GM12878 (cell line): ENCODE measurements around the gene E2F1. TPM values are rescaled to one million over a fixed set of nuclear protein-coding genes. Genes with fewer than 3 reads are reported as not detected.

Source experiments
- ATAC-seq: fragments of 200-7000 bp; cut with Tn5 transposase; 3 replicates; pipeline ENCODE4 v1.9.1; 2020; ENCODE audit warnings: mild to moderate bottlenecking, moderate library complexity
- BruUV-seq: library from RNA; stranded (reverse); fragments of 400-500 nt; replicated peaks from 2 replicates; lab custom pipeline; 2021; lab: Mats Ljungman, UMichigan
- CTCF ChIA-PET: fragments of 300-600 bp; sonication (Branson Sonifier 250); formaldehyde crosslinking; extraction: SDS; loops from one replicate; lab custom pipeline; 2021; ENCODE audit warnings: inconsistent platforms; lab: Yijun Ruan, JAX
- POLR2A ChIA-PET: fragments of 350-600 bp; formaldehyde crosslinking; extraction: SDS; loops from one replicate; lab custom pipeline; 2021; ENCODE audit warnings: inconsistent platforms; lab: Charles Lee
- RAD21 ChIA-PET: fragments of 300-600 bp; sonication (Branson Sonifier 250); formaldehyde crosslinking; loops from one replicate; lab custom pipeline; 2023; ENCODE audit warnings: antibody characterized with exemption; ENCODE audit not compliant: unreplicated experiment; lab: Charles Lee
- SMC1A ChIA-PET: fragments of 300-600 bp; sonication (Branson Sonifier 250); formaldehyde crosslinking; loops from one replicate; lab custom pipeline; 2023; ENCODE audit not compliant: unreplicated experiment, uncharacterized antibody; lab: Charles Lee
- DNase-seq: peaks from one replicate; pipeline ENCODE4 v3.0.0-alpha.2; 2011; ENCODE audit warnings: low read depth, low spot score
- FAIRE-seq: peaks from 3 replicates; lab custom pipeline; 2011; peaks lifted over from hg19 to GRCh38; lab: Jason Lieb, UNC
- H2AFZ ChIP-seq: 2 replicates; pipeline ENCODE4 v1.6.0; 2011; ENCODE audit warnings: low read depth, low read length, control low read depth; ENCODE audit not compliant: control insufficient read depth
- H3K27ac ChIP-seq: 2 replicates; pipeline ENCODE4 v1.5.1; 2011; ENCODE audit warnings: control low read depth; ENCODE audit not compliant: control insufficient read depth, insufficient read depth
- H3K27me3 ChIP-seq, 2 experiments: replicated peaks in 1 of 2; 2 replicates each; pipeline versions ENCODE4 v1.6.0 to v1.6.1; 2011; ENCODE audit warnings: low read length in 1 of 2; ENCODE audit not compliant: control insufficient read depth in 2 of 2, insufficient read depth in 2 of 2
- H3K36me3 ChIP-seq, 2 experiments: 2 replicates each; pipeline ENCODE4 v1.5.1; 2011; ENCODE audit warnings: low read length in 1 of 2; ENCODE audit not compliant: control insufficient read depth in 2 of 2, insufficient read depth in 2 of 2
- H3K4me1 ChIP-seq: 2 replicates; pipeline ENCODE4 v1.6.1; 2011; ENCODE audit warnings: mild to moderate bottlenecking, low read length, moderate library complexity, mixed read lengths; ENCODE audit not compliant: control insufficient read depth, insufficient read depth
- H3K4me2 ChIP-seq: 2 replicates; pipeline ENCODE4 v1.6.0; 2011; ENCODE audit warnings: control low read depth; ENCODE audit not compliant: control insufficient read depth, insufficient read depth
- H3K4me3 ChIP-seq: fragments of 200-600 bp; sonication (generic); 2 replicates; pipeline ENCODE4 v1.5.1; 2016
- H3K79me2 ChIP-seq: 2 replicates; pipeline ENCODE4 v1.6.0; 2011; ENCODE audit warnings: low read length; ENCODE audit not compliant: control insufficient read depth, insufficient read depth
- H3K9ac ChIP-seq: 2 replicates; pipeline ENCODE4 v1.8.0; 2011; ENCODE audit warnings: low read length, control low read depth, mixed read lengths; ENCODE audit not compliant: control insufficient read depth, insufficient read depth
- H3K9me3 ChIP-seq: replicated peaks from 3 replicates; pipeline ENCODE4 v1.5.1; 2011; ENCODE audit warnings: mild to moderate bottlenecking, low read length; ENCODE audit not compliant: control insufficient read depth, insufficient read depth
- H4K20me1 ChIP-seq: 2 replicates; pipeline ENCODE4 v1.6.0; 2011; ENCODE audit not compliant: control insufficient read depth, insufficient read depth
- CBX3 ChIP-seq: fragments of 200-600 bp; sonication (generic); IDR thresholded peaks from 2 replicates; pipeline ENCODE4 v1.6.1; 2016; ENCODE audit warnings: low read depth, borderline replicate concordance
- DPF2 ChIP-seq: fragments of 450-650 bp; IDR thresholded peaks from 2 replicates; pipeline ENCODE4 v1.6.1; 2017; ENCODE audit warnings: mild to moderate bottlenecking
- E2F8 ChIP-seq: fragments of 450-650 bp; IDR thresholded peaks from 2 replicates; pipeline ENCODE4 v1.6.1; 2018; ENCODE audit warnings: mild to moderate bottlenecking, low read depth, moderate library complexity; ENCODE audit not compliant: partially characterized antibody
- EED ChIP-seq: sonication (generic); IDR thresholded peaks from 2 replicates; pipeline ENCODE4 v1.6.1; 2016; ENCODE audit warnings: antibody characterized with exemption, low read depth
- EP300 ChIP-seq, 2 experiments: fragments of 150-350 bp in 1 of 2; IDR thresholded peaks; 2 replicates each; pipeline ENCODE4 v1.6.1; 2011 to 2012; ENCODE audit warnings: low read depth in 2 of 2, low read length in 2 of 2, borderline replicate concordance in 1 of 2, improper control_type of control experiment in 1 of 2, inconsistent platforms in 1 of 2; ENCODE audit not compliant: control insufficient read depth in 1 of 2
- HCFC1 ChIP-seq: fragments of 150-350 bp; IDR thresholded peaks from 2 replicates; pipeline ENCODE4 v1.6.1; 2014; ENCODE audit warnings: low read length
- MEF2A ChIP-seq: IDR thresholded peaks from 2 replicates; pipeline ENCODE4 v1.6.1; 2011; ENCODE audit warnings: low read depth, mild to moderate bottlenecking, low read length, moderate library complexity; ENCODE audit not compliant: insufficient read depth
- NFIC ChIP-seq: IDR thresholded peaks from 2 replicates; pipeline ENCODE4 v1.6.1; 2012; ENCODE audit warnings: low read depth, mild to moderate bottlenecking, inconsistent platforms, low read length, moderate library complexity
- RFX5 ChIP-seq: IDR thresholded peaks from 2 replicates; pipeline ENCODE4 v1.6.1; 2011; ENCODE audit warnings: low read depth, low read length, improper control_type of control experiment
- SPI1 ChIP-seq: IDR thresholded peaks from 2 replicates; pipeline ENCODE4 v1.6.1; 2011; ENCODE audit warnings: low read depth, mild to moderate bottlenecking, low read length, moderate library complexity, borderline replicate concordance; ENCODE audit not compliant: insufficient read depth
- YBX1 ChIP-seq: fragments of 450-650 bp; IDR thresholded peaks from 2 replicates; pipeline ENCODE4 v1.6.1; 2016; ENCODE audit warnings: antibody characterized with exemption
- ZNF622 ChIP-seq: fragments of 450-650 bp; IDR thresholded peaks from 2 replicates; pipeline ENCODE4 v1.6.1; 2017; ENCODE audit warnings: mild to moderate bottlenecking, inconsistent platforms
- ZZZ3 ChIP-seq: IDR thresholded peaks from 2 replicates; pipeline ENCODE4 v1.6.1; 2011; ENCODE audit warnings: low read depth; ENCODE audit not compliant: control insufficient read depth, insufficient read length
- WGBS: methylation state at CpG from one replicate; pipeline ENCODE4 v1.1.6; 2016; ENCODE audit warnings: low lambda C conversion rate; ENCODE audit not compliant: insufficient replicate concordance, insufficient coverage; ENCODE audit errors: missing lambda C conversion rate; 5-methylcytosine and 5-hydroxymethylcytosine counted together
- in situ Hi-C: fragments of 300-500 bp; cut with MboI; formaldehyde crosslinking; loops from 9 replicates; pipeline ENCODE4 v1.14.3; 2018; ENCODE audit warnings: mixed read lengths
- intact Hi-C: fragments of 100-400 bp; cut with micrococcal nuclease; formaldehyde crosslinking; loops from one replicate; pipeline ENCODE4 v1.14.2; 2022; ENCODE audit not compliant: unreplicated experiment
- polyA plus RNA-seq, 11 experiments: library from polyadenylated mRNA; depleted of rRNA in 4 of 11; unstranded in 6 of 11; stranded (reverse) in 5 of 11; fragments of >200 nt; fragmentation: Nextera tagmentation in 4 of 11; fragmentation: Illumina TruSeq in 1 of 11; extraction: Ambion mirVana in 4 of 11; extraction: Trizol in 1 of 11; gene quantifications; 1 replicate in 1 of 11; 2 replicates in 10 of 11; pipeline versions ENCODE4 v1.2.1 to v1.2.3, GENCODE V29; 2011 to 2016; ENCODE audit warnings: inconsistent platforms in 2 of 11, missing spikeins in 2 of 11, low read depth in 1 of 11
- total RNA-seq, 4 experiments: library from RNA; depleted of rRNA in 3 of 4; stranded (reverse); fragments of >200 nt in 3 of 4; fragmentation: Illumina TruSeq in 1 of 4; extraction: Trizol in 1 of 4; gene quantifications; 2 replicates each; pipeline versions ENCODE4 v1.2.1 to v1.2.3, GENCODE V29; 2013 to 2021
- TF ChIP-seq, protein P1 (sequence below): fragments of 450-650 bp; IDR thresholded peaks from 2 replicates; pipeline ENCODE4 v1.6.1; 2016; ENCODE audit warnings: mild to moderate bottlenecking, moderate library complexity, borderline replicate concordance

E2F1 gene
- total and polyA plus RNA-seq, 10 of the 15 experiments (the other 5 are each of a cell fraction or from before 2014, with no cell fraction given): 0.29 to 50.2 (median 19.7) TPM

- no peak for TF ChIP-seq MEF2A
- TF ChIP-seq CBX3: no peak
- TF ChIP-seq NFIC: no peak
- TF ChIP-seq ZZZ3: no peak
- TF ChIP-seq HCFC1: no peak
These were observed 21.5 kb upstream of the E2F1 start (continued) for GRCh38 chr20:33707668-33708067.

GRCh38 chr20:33704197-33704924 is 18.2 kb upstream of the E2F1 start:
- FAIRE-seq (no peak), DNase-seq (no peak), ATAC-seq (no peak)
- Histone ChIP-seq H3K4me1 (no peaks in the 10 kb centered on the region), H3K27me3 (no peaks in the 10 kb centered on the region), H3K27ac (no peak overlapping the region), H3K9me3 (no peaks in the 10 kb centered on the region), H2AFZ (no peak overlapping the region), H3K4me3 (no peak overlapping the region), H3K4me2 (no peak overlapping the region), H3K36me3 (no peaks in the 10 kb centered on the region), H3K79me2 (no peaks in the 10 kb centered on the region), H3K9ac (no peak overlapping the region), H4K20me1 (no peaks in the 10 kb centered on the region)
- WGBS: 93% methylated on average over 11 of the region's 11 CpGs
- POLR2A ChIA-PET: no interaction called here
- RAD21 ChIA-PET: no interaction called here
- no TSS peak for BruUV-seq
- no peak for TF ChIP-seq EP300 (IDR thresholded peaks at IDR 0.05; ENCODE audit: borderline replicate concordance in 1 of 2, control insufficient read depth in 1 of 2, low read depth in 2 of 2, low read length in 2 of 2)
- TF ChIP-seq, protein P1, sequence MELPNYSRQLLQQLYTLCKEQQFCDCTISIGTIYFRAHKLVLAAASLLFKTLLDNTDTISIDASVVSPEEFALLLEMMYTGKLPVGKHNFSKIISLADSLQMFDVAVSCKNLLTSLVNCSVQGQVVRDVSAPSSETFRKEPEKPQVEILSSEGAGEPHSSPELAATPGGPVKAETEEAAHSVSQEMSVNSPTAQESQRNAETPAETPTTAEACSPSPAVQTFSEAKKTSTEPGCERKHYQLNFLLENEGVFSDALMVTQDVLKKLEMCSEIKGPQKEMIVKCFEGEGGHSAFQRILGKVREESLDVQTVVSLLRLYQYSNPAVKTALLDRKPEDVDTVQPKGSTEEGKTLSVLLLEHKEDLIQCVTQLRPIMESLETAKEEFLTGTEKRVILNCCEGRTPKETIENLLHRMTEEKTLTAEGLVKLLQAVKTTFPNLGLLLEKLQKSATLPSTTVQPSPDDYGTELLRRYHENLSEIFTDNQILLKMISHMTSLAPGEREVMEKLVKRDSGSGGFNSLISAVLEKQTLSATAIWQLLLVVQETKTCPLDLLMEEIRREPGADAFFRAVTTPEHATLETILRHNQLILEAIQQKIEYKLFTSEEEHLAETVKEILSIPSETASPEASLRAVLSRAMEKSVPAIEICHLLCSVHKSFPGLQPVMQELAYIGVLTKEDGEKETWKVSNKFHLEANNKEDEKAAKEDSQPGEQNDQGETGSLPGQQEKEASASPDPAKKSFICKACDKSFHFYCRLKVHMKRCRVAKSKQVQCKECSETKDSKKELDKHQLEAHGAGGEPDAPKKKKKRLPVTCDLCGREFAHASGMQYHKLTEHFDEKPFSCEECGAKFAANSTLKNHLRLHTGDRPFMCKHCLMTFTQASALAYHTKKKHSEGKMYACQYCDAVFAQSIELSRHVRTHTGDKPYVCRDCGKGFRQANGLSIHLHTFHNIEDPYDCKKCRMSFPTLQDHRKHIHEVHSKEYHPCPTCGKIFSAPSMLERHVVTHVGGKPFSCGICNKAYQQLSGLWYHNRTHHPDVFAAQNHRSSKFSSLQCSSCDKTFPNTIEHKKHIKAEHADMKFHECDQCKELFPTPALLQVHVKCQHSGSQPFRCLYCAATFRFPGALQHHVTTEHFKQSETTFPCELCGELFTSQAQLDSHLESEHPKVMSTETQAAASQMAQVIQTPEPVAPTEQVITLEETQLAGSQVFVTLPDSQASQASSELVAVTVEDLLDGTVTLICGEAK: no peak
- TF ChIP-seq YBX1: no peak
- no peak for TF ChIP-seq EED
- TF ChIP-seq RFX5: no peak
- TF ChIP-seq SPI1: no peak
- TF ChIP-seq DPF2: no peak
- no peak for TF ChIP-seq ZNF622
- no peak for TF ChIP-seq E2F8
- intact Hi-C loops: no loop called here
- in situ Hi-C loops: no loop called here
- CTCF ChIA-PET: no interaction called here
- SMC1A ChIA-PET: no interaction called here
